H9 (cell line): ENCODE data around the gene ALOX15B. TPM values are rescaled to one million over a fixed set of nuclear protein-coding genes. Genes with fewer than 3 reads are reported as not detected.

Source experiments
- DNase-seq: peaks from one replicate; pipeline ENCODE4 v3.0.0-alpha.2; 2017
- H2AFZ ChIP-seq: one replicate; pipeline ENCODE4 v1.6.1; 2013; ENCODE audit warnings: mild to moderate bottlenecking, low read length, control low read depth, moderate library complexity
- H2AK5ac ChIP-seq: 2 replicates; pipeline ENCODE4 v1.6.1; 2013; ENCODE audit warnings: low read length, control low read depth, mixed read lengths; ENCODE audit not compliant: insufficient read length
- H2BK120ac ChIP-seq: one replicate; pipeline ENCODE4 v1.6.1; 2013; ENCODE audit warnings: low read depth, mild to moderate bottlenecking, low read length, control low read depth, inconsistent platforms; ENCODE audit not compliant: poor library complexity, severe bottlenecking
- H2BK12ac ChIP-seq: 2 replicates; pipeline ENCODE4 v1.6.1; 2013; ENCODE audit warnings: low read length, control low read depth, mixed read lengths, low read depth; ENCODE audit not compliant: insufficient read length
- H2BK15ac ChIP-seq: 2 replicates; pipeline ENCODE4 v1.6.1; 2013; ENCODE audit warnings: low read depth, low read length, control low read depth
- H2BK20ac ChIP-seq: one replicate; pipeline ENCODE4 v1.6.1; 2013; ENCODE audit warnings: low read depth, mild to moderate bottlenecking, low read length, control low read depth, inconsistent platforms; ENCODE audit not compliant: poor library complexity, severe bottlenecking
- H2BK5ac ChIP-seq: 2 replicates; pipeline ENCODE4 v1.6.1; 2013; ENCODE audit warnings: low read length, control low read depth, mixed read lengths; ENCODE audit not compliant: insufficient read length
- H3K14ac ChIP-seq: 2 replicates; pipeline ENCODE4 v1.6.1; 2013; ENCODE audit warnings: low read length, control low read depth; ENCODE audit not compliant: insufficient read depth
- H3K18ac ChIP-seq: 2 replicates; pipeline ENCODE4 v1.6.1; 2013; ENCODE audit warnings: low read depth, mild to moderate bottlenecking, mixed read lengths, low read length, control low read depth; ENCODE audit not compliant: insufficient read length
- H3K23ac ChIP-seq: 2 replicates; pipeline ENCODE4 v1.6.1; 2013; ENCODE audit warnings: low read length, control low read depth, mixed read lengths, low read depth; ENCODE audit not compliant: insufficient read length
- H3K23me2 ChIP-seq: 2 replicates; pipeline ENCODE4 v1.6.1; 2013; ENCODE audit warnings: low read depth, mild to moderate bottlenecking, mixed read lengths, low read length, control low read depth; ENCODE audit not compliant: insufficient read length, poor library complexity, severe bottlenecking
- H3K27ac ChIP-seq: 2 replicates; pipeline ENCODE4 v1.5.1; 2013; ENCODE audit warnings: low read length, control low read depth, mixed read lengths, low read depth; ENCODE audit not compliant: insufficient read length
- H3K27me3 ChIP-seq: 2 replicates; pipeline ENCODE4 v1.6.1; 2013; ENCODE audit warnings: low read length, control low read depth, inconsistent platforms; ENCODE audit not compliant: insufficient read depth
- H3K4ac ChIP-seq: 2 replicates; pipeline ENCODE4 v1.6.1; 2013; ENCODE audit warnings: low read depth, mild to moderate bottlenecking, control low read depth, inconsistent platforms, low read length, moderate library complexity
- H3K4me1 ChIP-seq: 2 replicates; pipeline ENCODE4 v1.6.1; 2013; ENCODE audit warnings: low read length, control low read depth, inconsistent platforms; ENCODE audit not compliant: insufficient read depth
- H3K4me2 ChIP-seq: 2 replicates; pipeline ENCODE4 v1.6.1; 2013; ENCODE audit warnings: low read length, control low read depth, mixed read lengths; ENCODE audit not compliant: insufficient read length, insufficient read depth
- H3K56ac ChIP-seq: 2 replicates; pipeline ENCODE4 v1.6.1; 2013; ENCODE audit warnings: low read depth, mild to moderate bottlenecking, mixed read lengths, low read length, control low read depth; ENCODE audit not compliant: insufficient read length
- H3K79me1 ChIP-seq: 2 replicates; pipeline ENCODE4 v1.6.1; 2013; ENCODE audit warnings: low read depth, mild to moderate bottlenecking, moderate library complexity, low read length, control low read depth, inconsistent platforms; ENCODE audit not compliant: insufficient read depth, poor library complexity, severe bottlenecking
- H3K79me2 ChIP-seq: 2 replicates; pipeline ENCODE4 v1.6.1; 2013; ENCODE audit warnings: low read length, control low read depth, inconsistent platforms; ENCODE audit not compliant: insufficient read depth
- H3K9ac ChIP-seq: 2 replicates; pipeline ENCODE4 v1.6.1; 2013; ENCODE audit warnings: low read length, control low read depth, mixed read lengths; ENCODE audit not compliant: insufficient read length; ENCODE audit errors: extremely low read depth
- H3K9me3 ChIP-seq: one replicate; pipeline ENCODE4 v1.6.1; 2013; ENCODE audit warnings: low read depth, low read length, inconsistent platforms; ENCODE audit not compliant: control insufficient read depth
- H3T11ph ChIP-seq: one replicate; pipeline ENCODE4 v1.6.1; 2013; ENCODE audit warnings: mild to moderate bottlenecking, low read length, control low read depth, inconsistent platforms
- H4K20me1 ChIP-seq: one replicate; pipeline ENCODE4 v1.6.1; 2013; ENCODE audit not compliant: control insufficient read depth, insufficient read length, insufficient read depth
- H4K5ac ChIP-seq: 2 replicates; pipeline ENCODE4 v1.6.1; 2013; ENCODE audit warnings: low read depth, mild to moderate bottlenecking, mixed read lengths, low read length, control low read depth; ENCODE audit not compliant: insufficient read length
- H4K8ac ChIP-seq: replicated peaks from 2 replicates; pipeline ENCODE4 v1.6.1; 2013; ENCODE audit warnings: low read length, control low read depth, mixed read lengths, low read depth; ENCODE audit not compliant: insufficient read length
- H4K91ac ChIP-seq: 2 replicates; pipeline ENCODE4 v1.6.1; 2013; ENCODE audit warnings: low read depth, mild to moderate bottlenecking, moderate library complexity, mixed read lengths, low read length, control low read depth; ENCODE audit not compliant: insufficient read length
- H3K27ac Mint-ChIP-seq, 3 experiments: 2 replicates in 2 of 3; 3 replicates in 1 of 3; pipeline ENCODE4 v1.8.0; 2020 to 2021; ENCODE audit warnings: mixed read lengths in 3 of 3, mild to moderate bottlenecking in 1 of 3, moderate library complexity in 1 of 3
- H3K27me3 Mint-ChIP-seq: 2 replicates; pipeline ENCODE4 v1.8.0; 2021; ENCODE audit warnings: low read depth, mild to moderate bottlenecking, moderate library complexity, mixed read lengths
- H3K36me3 Mint-ChIP-seq, 3 experiments: 2 replicates in 2 of 3; 3 replicates in 1 of 3; pipeline ENCODE4 v1.8.0; 2020 to 2021; ENCODE audit warnings: low read depth in 3 of 3, mixed read lengths in 3 of 3; ENCODE audit not compliant: insufficient read depth in 1 of 3
- H3K4me1 Mint-ChIP-seq, 2 experiments: 2 replicates each; pipeline ENCODE4 v1.8.0; 2020; ENCODE audit warnings: mixed read lengths in 2 of 2
- H3K4me3 Mint-ChIP-seq, 2 experiments: 2 replicates in 1 of 2; 3 replicates in 1 of 2; pipeline ENCODE4 v1.8.0; 2020 to 2021; ENCODE audit warnings: mild to moderate bottlenecking in 2 of 2, mixed read lengths in 2 of 2, moderate library complexity in 1 of 2
- H3K9me3 Mint-ChIP-seq, 2 experiments: 2 replicates in 1 of 2; 3 replicates in 1 of 2; pipeline ENCODE4 v1.8.0; 2020; ENCODE audit warnings: mild to moderate bottlenecking in 2 of 2, mixed read lengths in 2 of 2, moderate library complexity in 1 of 2
- WGBS: extraction: QIAGEN DNeasy Blood & Tissue Kit; methylation state at CpG from one replicate; pipeline ENCODE4 v1.1.7; 2013; ENCODE audit warnings: missing lambda C conversion rate, low lambda C conversion rate, mixed read lengths; ENCODE audit not compliant: insufficient read length; ENCODE audit errors: extremely low coverage; 5-methylcytosine and 5-hydroxymethylcytosine counted together
- total RNA-seq: library from RNA; stranded (reverse); gene quantifications from 2 replicates; pipeline ENCODE4 v1.2.1, GENCODE V29; 2021
- TF ChIP-seq, protein P1 (sequence below): fragments of 200-600 bp; sonication (generic); conservative IDR thresholded peaks from 3 replicates; pipeline ENCODE4 v1.8.0; 2021; ENCODE audit warnings: antibody characterized with exemption, mild to moderate bottlenecking

Gene ALOX15B
- total RNA-seq, 1 experiment from 2014 or later, result not detected

DNA sequence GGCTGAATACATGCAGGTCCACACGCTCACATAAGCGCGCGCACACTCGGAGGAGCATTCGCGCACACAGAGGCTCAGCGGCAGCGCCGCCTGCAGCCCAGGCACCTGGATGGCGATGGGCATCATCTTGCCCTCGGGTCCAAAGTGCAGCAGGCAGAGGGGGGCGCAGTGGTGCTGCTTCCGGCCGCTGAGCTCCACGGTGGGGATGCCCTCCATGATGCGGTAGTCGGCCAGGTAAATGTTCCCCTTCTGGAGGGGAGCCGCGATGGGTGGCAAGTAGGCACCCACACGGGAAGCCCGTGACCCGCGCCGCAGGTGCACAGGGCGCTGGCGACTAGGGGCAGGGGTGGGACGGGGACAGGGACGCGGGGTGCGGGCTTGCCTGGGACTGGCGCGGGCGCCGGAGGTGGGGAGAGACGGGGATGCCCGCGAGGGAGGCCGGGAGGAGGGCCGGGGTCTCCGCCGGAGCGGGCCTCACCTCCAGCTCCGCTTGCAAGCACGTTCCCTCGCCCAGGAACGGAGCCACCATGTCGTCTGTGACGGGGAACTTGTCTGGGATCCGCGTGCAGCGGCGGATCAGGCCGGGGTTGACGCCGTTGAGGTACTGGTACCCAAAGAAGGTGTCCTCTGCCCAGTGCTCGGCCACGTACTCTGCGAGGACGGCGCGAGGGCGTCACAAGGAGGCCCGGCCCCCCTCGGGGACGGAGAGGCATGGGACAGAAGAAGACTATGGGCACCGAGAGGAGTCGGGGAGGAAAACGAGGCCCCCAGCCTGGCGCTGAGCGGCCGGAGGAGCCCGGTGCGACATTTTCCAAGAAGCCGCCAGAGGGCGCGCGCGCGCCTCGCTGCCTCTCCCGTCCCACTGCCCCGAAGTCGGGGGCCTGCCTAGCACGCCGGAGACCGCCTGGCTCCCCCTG lies 40.7 kb downstream of the ALOX15B start:
- Mint-ChIP-seq H3K9me3 (peaks cover 4 to 9% of the 10 kb centered on the region in 2 experiments; a peak in 2 of 5 replicates), H3K4me3 (peak overlapping the region; percentile 83 to 92), H3K4me1 (peaks cover 7 to 10% of the 10 kb centered on the region in 2 experiments), H3K27ac (no peak overlapping the region), H3K36me3 (peaks cover 0 to 10% (median 0%) of the 10 kb centered on the region in 3 experiments; a peak in 1 of 7 replicates), H3K27me3 (peaks cover 80% of the 10 kb centered on the region)
- no peak overlapping the region for H3K4ac ChIP-seq
- no peak overlapping the region for H2BK120ac ChIP-seq
- TF ChIP-seq, protein P1, sequence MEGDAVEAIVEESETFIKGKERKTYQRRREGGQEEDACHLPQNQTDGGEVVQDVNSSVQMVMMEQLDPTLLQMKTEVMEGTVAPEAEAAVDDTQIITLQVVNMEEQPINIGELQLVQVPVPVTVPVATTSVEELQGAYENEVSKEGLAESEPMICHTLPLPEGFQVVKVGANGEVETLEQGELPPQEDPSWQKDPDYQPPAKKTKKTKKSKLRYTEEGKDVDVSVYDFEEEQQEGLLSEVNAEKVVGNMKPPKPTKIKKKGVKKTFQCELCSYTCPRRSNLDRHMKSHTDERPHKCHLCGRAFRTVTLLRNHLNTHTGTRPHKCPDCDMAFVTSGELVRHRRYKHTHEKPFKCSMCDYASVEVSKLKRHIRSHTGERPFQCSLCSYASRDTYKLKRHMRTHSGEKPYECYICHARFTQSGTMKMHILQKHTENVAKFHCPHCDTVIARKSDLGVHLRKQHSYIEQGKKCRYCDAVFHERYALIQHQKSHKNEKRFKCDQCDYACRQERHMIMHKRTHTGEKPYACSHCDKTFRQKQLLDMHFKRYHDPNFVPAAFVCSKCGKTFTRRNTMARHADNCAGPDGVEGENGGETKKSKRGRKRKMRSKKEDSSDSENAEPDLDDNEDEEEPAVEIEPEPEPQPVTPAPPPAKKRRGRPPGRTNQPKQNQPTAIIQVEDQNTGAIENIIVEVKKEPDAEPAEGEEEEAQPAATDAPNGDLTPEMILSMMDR, result peak; percentile 95
- H3K56ac ChIP-seq, result no peak overlapping the region
- no peak overlapping the region for H3K23ac ChIP-seq
- H3K9me3 ChIP-seq, result no peaks in the 10 kb centered on the region
- no peak overlapping the region for H2AFZ ChIP-seq
- WGBS, result no CpG with 5 or more reads among the region's 87 CpGs
- H4K91ac ChIP-seq, result no peak overlapping the region
- H4K8ac ChIP-seq, result no peak overlapping the region
- H2AK5ac ChIP-seq, result no peak overlapping the region
- H3K27me3 ChIP-seq, result peaks cover 11% of the 10 kb centered on the region
- no peaks in the 10 kb centered on the region for H3K79me2 ChIP-seq
- H3K18ac ChIP-seq, result no peak overlapping the region
- no peak overlapping the region for H4K5ac ChIP-seq
- H2BK15ac ChIP-seq, result no peak overlapping the region
- peak; percentile 95 for DNase-seq
- H3K9ac ChIP-seq, result no peak overlapping the region
- peaks cover 10% of the 10 kb centered on the region for H3K23me2 ChIP-seq
- no peaks in the 10 kb centered on the region; the same call in 1 of the 2 replicates for H3K4me1 ChIP-seq
- no peak overlapping the region for H2BK5ac ChIP-seq
- H3K27ac ChIP-seq, result no peak overlapping the region
- H2BK12ac ChIP-seq, result no peak overlapping the region
- H2BK20ac ChIP-seq, result no peak overlapping the region
- peak overlapping the region; percentile 55 for H3K4me2 ChIP-seq
- no peak overlapping the region for H3T11ph ChIP-seq
- no peak overlapping the region for H3K14ac ChIP-seq
- no peaks in the 10 kb centered on the region for H3K79me1 ChIP-seq
- no peaks in the 10 kb centered on the region for H4K20me1 ChIP-seq
